AML-193 (cell line): ENCODE data around the gene SMNDC1.

Experiments
- DNase-seq, 2 experiments: peaks; one replicate each; lab custom pipeline; 2025; lab: John Stamatoyannopoulos, UW

The SMNDC1 gene

GRCh38 chr10:110327262-110327914, 22.7 kb upstream of the SMNDC1 start:
- DNase-seq, result no peak

GRCh38 chr10:110326351-110327032, 21.8 kb upstream of the SMNDC1 start:
- DNase-seq, result no peak

GRCh38 chr10:110324805-110325280, 20.1 kb upstream of the SMNDC1 start:
- no peak for DNase-seq

- no peak for DNase-seq
Observed at GRCh38 chr10:110324201-110324804, 19.6 kb upstream of the SMNDC1 start.

- no peak for DNase-seq
Observed at GRCh38 chr10:110323503-110323902, 18.8 kb upstream of the SMNDC1 start.

- DNase-seq, result no peak
Observed at GRCh38 chr10:110321869-110322620, 17.3 kb upstream of the SMNDC1 start.

- no peak for DNase-seq
Observed at GRCh38 chr10:110317866-110318850, 13.4 kb upstream of the SMNDC1 start.

- no peak for DNase-seq
Observed at GRCh38 chr10:110313674-110314073, 9.0 kb upstream of the SMNDC1 start.

- no peak for DNase-seq
Observed at GRCh38 chr10:110312206-110312605, 7.5 kb upstream of the SMNDC1 start.

- DNase-seq, result peak; percentile 48 to 61
Observed at GRCh38 chr10:110311357-110311949, 6.7 kb upstream of the SMNDC1 start.

GRCh38 chr10:110310741-110311140, 6.0 kb upstream of the SMNDC1 start:
- DNase-seq, result no peak

- no peak for DNase-seq
Observed at GRCh38 chr10:110307805-110308204, 3.1 kb upstream of the SMNDC1 start.

GRCh38 chr10:110306452-110306768, 1.7 kb upstream of the SMNDC1 start:
- no peak for DNase-seq

- DNase-seq, result peak; percentile 87 to 93
Observed at GRCh38 chr10:110305767-110306451, 1.2 kb upstream of the SMNDC1 start.

- no peak for DNase-seq
Observed at GRCh38 chr10:110304394-110304779, 333 bp downstream of the SMNDC1 start.

GRCh38 chr10:110303681-110304080, 1.0 kb downstream of the SMNDC1 start:
- no peak for DNase-seq

- no peak for DNase-seq
Observed at GRCh38 chr10:110300486-110300986, 4.2 kb downstream of the SMNDC1 start.

- DNase-seq, result no peak
Observed at GRCh38 chr10:110296966-110297365, 7.8 kb downstream of the SMNDC1 start.

GRCh38 chr10:110286841-110287240, 17.9 kb downstream of the SMNDC1 start:
- DNase-seq, result no peak

GRCh38 chr10:110285501-110285900, 19.2 kb downstream of the SMNDC1 start:
- no peak for DNase-seq
